ENCODE results near the gene CYTH3. TPM values are rescaled to one million over a fixed set of nuclear protein-coding genes. Genes with fewer than 3 reads are reported as not detected.
A peak's percentile ranks its signal among the peaks of the same experiment; 100 is the strongest.

CYTH3 gene
- total and polyA plus RNA-seq, 2 experiments from 2014 or later = 20.2 to 32.4 TPM

GRCh38 chr7:6167587-6168476 is 104.6 kb downstream of the CYTH3 start:
- no peaks in the 10 kb centered on the region for H3K27me3 ChIP-seq
- no peak for DNase-seq (ENCODE audit: low read depth in 1 of 2, low spot score in 1 of 2)
- no peaks in the 10 kb centered on the region for H3K9me3 ChIP-seq (ENCODE audit: low read depth)
- no peak overlapping the region for H3K4me3 ChIP-seq
- peaks cover 15% of the 10 kb centered on the region for H3K36me3 ChIP-seq
- TF ChIP-seq CTCF (IDR thresholded peaks at IDR 0.05; ENCODE audit: low read depth, low read length) = no peak
- peak overlapping the region; percentile 79 for H3K27ac ChIP-seq
- peaks cover 26% of the 10 kb centered on the region for H3K4me1 ChIP-seq (ENCODE audit: low read depth)

- H3K27ac ChIP-seq = peak overlapping the region; percentile 79
Observed at GRCh38 chr7:6167004-6167551, 105.3 kb downstream of the CYTH3 start.

GRCh38 chr7:6166443-6166891 is 106.0 kb downstream of the CYTH3 start:
- no peak for DNase-seq (ENCODE audit: low read depth in 1 of 2, low spot score in 1 of 2)
- peaks cover 33% of the 10 kb centered on the region for H3K4me1 ChIP-seq (ENCODE audit: low read depth)

More at GRCh38 chr7:6167004-6167551, 105.3 kb downstream of the CYTH3 start:
- peaks cover 27% of the 10 kb centered on the region for H3K4me1 ChIP-seq (ENCODE audit: low read depth)
- H3K36me3 ChIP-seq = peaks cover 15% of the 10 kb centered on the region
- H3K27me3 ChIP-seq = no peaks in the 10 kb centered on the region
- DNase-seq (ENCODE audit: low read depth in 1 of 2, low spot score in 1 of 2) = peak in 1 of 2 donors; percentile 30
- no peak for TF ChIP-seq CTCF (IDR thresholded peaks at IDR 0.05; ENCODE audit: low read depth, low read length)
- no peaks in the 10 kb centered on the region for H3K9me3 ChIP-seq (ENCODE audit: low read depth)
- no peak overlapping the region for H3K4me3 ChIP-seq

GRCh38 chr7:6165521-6166320 is 106.7 kb downstream of the CYTH3 start:
- H3K27ac ChIP-seq = peak overlapping the region; percentile 79
- H3K9me3 ChIP-seq (ENCODE audit: low read depth) = no peaks in the 10 kb centered on the region
- H3K4me1 ChIP-seq (ENCODE audit: low read depth) = peaks cover 35% of the 10 kb centered on the region
- no peak overlapping the region for H3K4me3 ChIP-seq
- DNase-seq (ENCODE audit: low read depth in 1 of 2, low spot score in 1 of 2) = no peak
- TF ChIP-seq CTCF (IDR thresholded peaks at IDR 0.05; ENCODE audit: low read depth, low read length) = no peak
- H3K36me3 ChIP-seq = peaks cover 23% of the 10 kb centered on the region
- H3K27me3 ChIP-seq = no peaks in the 10 kb centered on the region

More at GRCh38 chr7:6166443-6166891, 106.0 kb downstream of the CYTH3 start:
- H3K4me3 ChIP-seq = no peak overlapping the region
- H3K36me3 ChIP-seq = peaks cover 16% of the 10 kb centered on the region
- H3K27ac ChIP-seq = peak overlapping the region; percentile 79
- no peaks in the 10 kb centered on the region for H3K9me3 ChIP-seq (ENCODE audit: low read depth)
- no peak for TF ChIP-seq CTCF (IDR thresholded peaks at IDR 0.05; ENCODE audit: low read depth, low read length)
- no peaks in the 10 kb centered on the region for H3K27me3 ChIP-seq

- no peaks in the 10 kb centered on the region for H3K27me3 ChIP-seq
- peaks cover 26% of the 10 kb centered on the region for H3K36me3 ChIP-seq
- no peaks in the 10 kb centered on the region for H3K9me3 ChIP-seq (ENCODE audit: low read depth)
- no peak for TF ChIP-seq CTCF (IDR thresholded peaks at IDR 0.05; ENCODE audit: low read depth, low read length)
- no peak overlapping the region for H3K27ac ChIP-seq
- DNase-seq (ENCODE audit: low read depth in 1 of 2, low spot score in 1 of 2) = no peak
- H3K4me3 ChIP-seq = no peak overlapping the region
- H3K4me1 ChIP-seq (ENCODE audit: low read depth) = peaks cover 39% of the 10 kb centered on the region
Observed at GRCh38 chr7:6165075-6165474, 107.3 kb downstream of the CYTH3 start.
